ENCODE data around the gene FGF7. TPM values are rescaled to one million over a fixed set of nuclear protein-coding genes. Genes with fewer than 3 reads are reported as not detected.

Gene FGF7
- total RNA-seq, 1 donor from 2014 or later: not detected

- Mint-ChIP-seq H3K9me3 (ENCODE audit: low read depth) (no peaks in the 10 kb centered on the region), H3K27ac (no peak overlapping the region), H3K4me1 (ENCODE audit: low read depth) (peaks cover 2% of the 10 kb centered on the region), H3K36me3 (ENCODE audit: insufficient read depth) (no peaks in the 10 kb centered on the region), H3K27me3 (no peaks in the 10 kb centered on the region), H3K4me3 (ENCODE audit: low read depth) (no peak overlapping the region)
- TF ChIP-seq CTCF (IDR thresholded peaks at IDR 0.05; ENCODE audit: unreplicated experiment): no peak
- no peak for DNase-seq (ENCODE audit: low spot score, unreplicated experiment)
These were observed 69.1 kb downstream of the FGF7 start for GRCh38 chr15:49492151-49492550.

- Mint-ChIP-seq H3K4me3 (ENCODE audit: low read depth) (no peak overlapping the region), H3K9me3 (ENCODE audit: low read depth) (no peaks in the 10 kb centered on the region), H3K36me3 (ENCODE audit: insufficient read depth) (no peaks in the 10 kb centered on the region), H3K27ac (no peak overlapping the region), H3K27me3 (no peaks in the 10 kb centered on the region), H3K4me1 (ENCODE audit: low read depth) (peaks cover 5% of the 10 kb centered on the region)
- no peak for DNase-seq (ENCODE audit: low spot score, unreplicated experiment)
- TF ChIP-seq CTCF (IDR thresholded peaks at IDR 0.05; ENCODE audit: unreplicated experiment): no peak
These were observed 69.8 kb downstream of the FGF7 start for GRCh38 chr15:49492830-49493229.

- Mint-ChIP-seq H3K4me3 (ENCODE audit: low read depth) (no peak overlapping the region), H3K27me3 (no peaks in the 10 kb centered on the region), H3K27ac (no peak overlapping the region), H3K9me3 (ENCODE audit: low read depth) (no peaks in the 10 kb centered on the region), H3K36me3 (ENCODE audit: insufficient read depth) (no peaks in the 10 kb centered on the region), H3K4me1 (ENCODE audit: low read depth) (peaks cover 5% of the 10 kb centered on the region)
- DNase-seq (ENCODE audit: low spot score, unreplicated experiment): no peak
- TF ChIP-seq CTCF (IDR thresholded peaks at IDR 0.05; ENCODE audit: unreplicated experiment): no peak
These were observed 71.8 kb downstream of the FGF7 start for GRCh38 chr15:49494842-49495241.

- Mint-ChIP-seq H3K9me3 (ENCODE audit: low read depth) (peaks cover 5% of the 10 kb centered on the region), H3K4me3 (ENCODE audit: low read depth) (no peak overlapping the region), H3K36me3 (ENCODE audit: insufficient read depth) (no peaks in the 10 kb centered on the region), H3K4me1 (ENCODE audit: low read depth) (peaks cover 5% of the 10 kb centered on the region), H3K27me3 (no peaks in the 10 kb centered on the region), H3K27ac (no peak overlapping the region)
- no peak for TF ChIP-seq CTCF (IDR thresholded peaks at IDR 0.05; ENCODE audit: unreplicated experiment)
- DNase-seq (ENCODE audit: low spot score, unreplicated experiment): no peak
These were observed 73.1 kb downstream of the FGF7 start for GRCh38 chr15:49495993-49496753.

- no peak overlapping the region for H3K27ac Mint-ChIP-seq
- H3K36me3 Mint-ChIP-seq (ENCODE audit: insufficient read depth): peaks cover 4% of the 10 kb centered on the region
- DNase-seq (ENCODE audit: low spot score, unreplicated experiment): no peak
- H3K4me1 Mint-ChIP-seq (ENCODE audit: low read depth): peaks cover 5% of the 10 kb centered on the region
- peaks cover 17% of the 10 kb centered on the region for H3K9me3 Mint-ChIP-seq (ENCODE audit: low read depth)
- no peaks in the 10 kb centered on the region for H3K27me3 Mint-ChIP-seq
- H3K4me3 Mint-ChIP-seq (ENCODE audit: low read depth): no peak overlapping the region
- TF ChIP-seq CTCF (IDR thresholded peaks at IDR 0.05; ENCODE audit: unreplicated experiment): no peak
These were observed 78.5 kb downstream of the FGF7 start for GRCh38 chr15:49501586-49501985.
